SU-DHL-6 (cell line): ENCODE measurements around the gene ATRN.

Experiments used
- EZH2phosphoT487 ChIP-seq: fragments of 200-600 bp; sonication (generic), shearing (Covaris generic); conservative IDR thresholded peaks from 2 replicates; pipeline ENCODE4 v1.6.1; 2018; ENCODE audit warnings: mild to moderate bottlenecking, antibody characterized with exemption, low read length, moderate library complexity, mixed read lengths
- TF ChIP-seq, protein P1 (sequence below): fragments of 200-600 bp; sonication (generic); IDR thresholded peaks from one replicate; pipeline ENCODE4 v1.5.1; 2017; ENCODE audit warnings: antibody characterized with exemption, mild to moderate bottlenecking, low read length, moderate library complexity; ENCODE audit not compliant: insufficient read depth, poor library complexity, severe bottlenecking

DNA sequence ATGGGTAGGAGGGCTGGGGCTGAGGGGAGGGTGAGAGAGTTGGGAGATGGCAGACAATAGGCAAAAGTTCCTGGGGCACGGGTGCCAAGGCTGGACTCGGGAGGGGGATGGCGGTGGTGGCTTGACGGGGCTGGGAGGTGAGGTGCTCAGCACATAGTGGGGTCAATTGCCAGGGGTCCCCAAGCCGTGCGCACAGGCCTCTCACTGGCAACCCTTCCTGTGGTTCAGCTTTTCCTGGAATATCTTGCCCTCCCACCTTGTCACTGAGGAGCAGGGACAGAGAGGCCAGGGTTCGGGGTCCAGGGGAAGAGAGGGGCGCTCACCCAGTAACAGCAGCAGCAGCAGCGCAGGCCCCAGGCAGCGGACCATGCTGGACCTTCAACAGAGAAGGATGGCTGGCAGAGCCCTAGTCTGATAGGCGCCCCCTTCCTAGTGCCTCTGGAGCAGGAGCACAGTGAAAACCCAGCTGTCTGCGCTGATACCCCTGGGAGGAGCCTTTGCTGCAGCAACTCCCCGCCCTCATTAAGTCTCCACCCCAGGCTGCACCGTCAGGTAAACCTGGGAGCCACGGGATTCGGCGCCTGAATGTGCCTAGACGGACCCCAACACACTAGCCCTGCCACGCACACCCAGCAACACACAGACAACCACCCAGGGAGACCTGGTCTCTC lies 192.3 kb downstream of the ATRN start, which contains the start of gene GFRA4:
- TF ChIP-seq, protein P1, sequence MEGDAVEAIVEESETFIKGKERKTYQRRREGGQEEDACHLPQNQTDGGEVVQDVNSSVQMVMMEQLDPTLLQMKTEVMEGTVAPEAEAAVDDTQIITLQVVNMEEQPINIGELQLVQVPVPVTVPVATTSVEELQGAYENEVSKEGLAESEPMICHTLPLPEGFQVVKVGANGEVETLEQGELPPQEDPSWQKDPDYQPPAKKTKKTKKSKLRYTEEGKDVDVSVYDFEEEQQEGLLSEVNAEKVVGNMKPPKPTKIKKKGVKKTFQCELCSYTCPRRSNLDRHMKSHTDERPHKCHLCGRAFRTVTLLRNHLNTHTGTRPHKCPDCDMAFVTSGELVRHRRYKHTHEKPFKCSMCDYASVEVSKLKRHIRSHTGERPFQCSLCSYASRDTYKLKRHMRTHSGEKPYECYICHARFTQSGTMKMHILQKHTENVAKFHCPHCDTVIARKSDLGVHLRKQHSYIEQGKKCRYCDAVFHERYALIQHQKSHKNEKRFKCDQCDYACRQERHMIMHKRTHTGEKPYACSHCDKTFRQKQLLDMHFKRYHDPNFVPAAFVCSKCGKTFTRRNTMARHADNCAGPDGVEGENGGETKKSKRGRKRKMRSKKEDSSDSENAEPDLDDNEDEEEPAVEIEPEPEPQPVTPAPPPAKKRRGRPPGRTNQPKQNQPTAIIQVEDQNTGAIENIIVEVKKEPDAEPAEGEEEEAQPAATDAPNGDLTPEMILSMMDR, result no peak
- TF ChIP-seq EZH2phosphoT487, result no peak
